HG03354 (cell line): ENCODE results near the gene RBMS1.

Experiments used
- ATAC-seq: cut with Tn5 transposase; IDR thresholded peaks from one replicate; pipeline ENCODE4 v1.9.1; 2021; ENCODE audit warnings: mild to moderate bottlenecking; ENCODE audit not compliant: unreplicated experiment, poor library complexity, severe bottlenecking

The RBMS1 gene

GRCh38 chr2:160474891-160475787, 18.5 kb downstream of the RBMS1 start:
- ATAC-seq: no peak

DNA sequence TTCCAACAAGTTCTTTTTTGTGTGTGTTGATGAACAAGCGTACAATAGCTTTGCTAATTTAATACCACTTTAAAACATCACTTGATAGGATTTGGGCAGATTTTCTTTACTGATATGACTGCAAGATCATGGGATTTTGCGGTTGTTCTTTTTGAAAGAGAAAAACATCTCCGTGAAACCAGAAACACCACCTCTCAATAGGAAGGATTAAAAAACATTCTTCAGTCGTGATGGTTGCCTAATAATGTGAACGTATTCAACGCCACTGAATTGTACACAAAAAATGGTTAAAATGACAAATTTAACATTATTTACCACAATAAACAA, 19.3 kb downstream of the RBMS1 start:
- ATAC-seq: no peak

DNA sequence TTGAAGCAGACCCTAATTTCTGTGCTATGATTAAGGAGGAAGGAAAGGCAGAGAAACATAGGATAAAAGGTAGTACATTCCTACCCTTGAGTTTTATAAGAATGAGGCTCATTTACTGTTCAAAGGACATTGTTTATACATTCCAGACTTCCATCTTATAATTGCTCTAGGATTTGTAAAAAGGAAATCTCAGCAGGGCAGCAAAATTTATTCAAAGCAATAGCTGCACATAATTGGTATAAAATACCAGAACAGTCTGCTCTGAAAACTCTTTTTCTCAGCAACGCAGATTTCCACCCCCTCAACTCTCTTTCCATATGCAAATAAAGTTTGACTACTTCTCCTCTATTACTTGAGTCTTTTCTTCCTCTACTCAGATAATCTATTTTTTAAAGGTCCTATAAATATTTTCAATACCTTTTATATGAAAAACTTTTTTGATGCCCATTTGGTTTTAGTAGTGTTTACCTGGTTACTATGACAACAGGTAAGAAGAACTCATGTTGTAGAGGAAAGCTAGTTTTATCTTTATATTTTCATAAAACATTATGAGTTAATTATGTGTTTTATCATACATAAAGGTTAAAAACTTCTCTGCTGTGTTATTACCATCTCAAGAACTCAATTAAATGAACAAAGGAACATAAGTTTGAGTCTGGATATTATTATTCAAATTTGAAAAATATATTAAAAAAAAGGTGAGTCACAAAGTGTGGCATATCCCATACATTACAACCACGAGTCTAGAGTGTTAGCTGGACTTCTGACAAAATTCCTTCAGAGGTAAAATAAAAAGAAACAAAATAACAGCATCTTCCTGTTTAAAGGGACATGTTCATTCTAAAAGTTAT, 19.9 kb downstream of the RBMS1 start:
- no peak for ATAC-seq

GRCh38 chr2:160472839-160473251, 20.8 kb downstream of the RBMS1 start:
- no peak for ATAC-seq

GRCh38 chr2:160471950-160472349, 21.7 kb downstream of the RBMS1 start:
- no peak for ATAC-seq

DNA sequence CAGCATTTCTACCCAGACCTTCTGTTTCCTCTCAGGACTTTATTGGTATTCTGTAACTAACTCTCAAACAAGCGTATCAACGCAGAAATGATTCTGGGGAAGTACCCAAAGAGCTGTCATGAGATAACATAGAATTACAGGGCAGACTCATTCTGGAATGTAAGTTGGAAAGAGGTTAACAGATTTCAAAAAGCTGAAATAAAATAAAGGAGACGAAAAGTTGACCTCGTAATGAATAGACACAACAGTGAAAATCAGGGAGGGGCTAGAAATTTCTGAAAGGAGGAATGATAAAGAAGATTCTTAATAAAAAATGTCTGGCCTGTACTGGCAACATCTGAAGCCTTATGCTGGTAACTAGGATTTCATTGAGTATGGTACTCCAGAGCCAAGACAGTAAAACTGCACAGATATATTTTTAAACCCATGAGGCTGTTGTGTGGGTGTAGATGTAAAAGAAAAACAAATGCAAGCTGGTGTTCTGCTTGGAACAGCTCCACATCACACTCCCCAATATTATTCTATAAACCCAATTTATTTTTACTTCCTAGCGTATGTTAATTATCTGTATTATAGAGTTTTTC, 23.9 kb downstream of the RBMS1 start:
- ATAC-seq: no peak

DNA sequence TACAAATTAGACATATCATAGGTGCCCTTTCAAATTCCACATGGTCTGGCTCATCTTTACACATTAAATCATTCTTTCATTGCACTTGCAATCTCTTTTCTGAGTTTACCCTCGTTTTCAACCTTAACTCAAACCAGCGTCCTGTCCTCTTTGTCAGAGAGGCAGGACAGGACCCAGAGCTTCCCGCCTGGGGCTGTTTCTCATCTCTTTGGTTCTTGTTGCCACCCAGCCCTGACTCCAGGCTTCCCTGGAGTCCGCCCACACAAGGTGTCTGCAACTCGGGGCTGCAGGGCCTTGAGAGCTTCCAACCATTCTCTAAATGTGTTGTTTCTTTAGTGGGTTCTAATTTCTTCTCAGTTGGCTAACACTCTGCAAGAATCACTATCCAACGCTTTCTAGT, 24.4 kb downstream of the RBMS1 start:
- ATAC-seq: no peak

- ATAC-seq: no peak
Observed at GRCh38 chr2:160467086-160467485, 26.5 kb downstream of the RBMS1 start.

DNA sequence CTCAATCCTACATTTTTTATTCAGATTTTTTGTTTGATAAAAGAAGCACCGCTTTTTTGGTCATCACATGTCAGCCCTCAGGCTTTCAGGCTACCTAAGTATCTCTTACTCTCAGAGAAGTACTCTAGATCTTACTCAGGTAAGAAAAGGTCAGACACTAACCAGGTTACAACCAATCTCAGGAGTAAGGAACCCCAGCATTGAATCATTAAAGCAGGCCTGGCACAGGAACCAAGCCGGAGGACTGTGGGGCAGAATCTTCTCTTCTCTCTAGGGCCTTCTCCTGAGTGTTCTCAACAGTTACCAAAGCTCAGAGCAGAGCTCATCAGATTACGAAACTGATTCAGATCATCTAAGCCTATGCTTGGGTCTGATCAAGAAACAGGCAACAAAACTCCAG, 28.2 kb downstream of the RBMS1 start:
- no peak for ATAC-seq

- no peak for ATAC-seq
Observed at GRCh38 chr2:160465002-160465401, 28.6 kb downstream of the RBMS1 start.

DNA sequence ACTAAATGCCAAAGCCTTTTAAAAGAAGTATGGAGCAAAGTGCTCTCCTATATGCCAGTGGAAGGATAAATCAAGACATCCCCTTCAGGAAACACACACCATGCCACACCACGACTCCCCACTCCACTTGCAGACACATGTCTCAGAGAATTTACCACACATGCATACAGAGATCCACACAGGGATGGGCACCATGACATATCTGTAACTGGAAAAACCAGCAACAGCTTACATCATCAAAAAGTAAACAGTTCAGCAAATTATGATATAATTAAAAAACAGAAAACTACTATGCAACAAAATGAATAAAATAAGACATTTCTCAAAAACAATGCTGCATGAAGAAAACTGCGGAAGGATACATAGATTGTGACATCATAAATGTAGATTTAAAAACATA, 29.6 kb downstream of the RBMS1 start:
- ATAC-seq: no peak

DNA sequence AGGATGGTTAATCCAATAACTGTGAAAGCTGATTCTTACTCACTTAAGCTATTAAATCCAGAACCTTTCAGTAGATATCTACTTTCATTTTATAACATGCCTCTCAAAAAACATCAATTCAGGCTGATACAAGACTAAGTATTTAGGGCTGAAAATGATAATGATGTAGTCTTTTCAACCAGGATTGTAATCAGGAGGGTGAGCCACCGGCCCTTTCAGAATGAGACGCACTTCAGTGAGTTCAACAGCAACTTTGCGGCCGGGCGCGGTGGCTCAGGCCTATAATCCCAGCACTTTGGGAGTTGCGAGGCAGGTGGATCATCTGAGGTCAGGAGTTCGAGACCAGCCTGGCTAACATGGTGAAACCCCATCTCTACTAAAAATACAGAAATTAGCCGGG, 30.4 kb downstream of the RBMS1 start:
- no peak for ATAC-seq

DNA sequence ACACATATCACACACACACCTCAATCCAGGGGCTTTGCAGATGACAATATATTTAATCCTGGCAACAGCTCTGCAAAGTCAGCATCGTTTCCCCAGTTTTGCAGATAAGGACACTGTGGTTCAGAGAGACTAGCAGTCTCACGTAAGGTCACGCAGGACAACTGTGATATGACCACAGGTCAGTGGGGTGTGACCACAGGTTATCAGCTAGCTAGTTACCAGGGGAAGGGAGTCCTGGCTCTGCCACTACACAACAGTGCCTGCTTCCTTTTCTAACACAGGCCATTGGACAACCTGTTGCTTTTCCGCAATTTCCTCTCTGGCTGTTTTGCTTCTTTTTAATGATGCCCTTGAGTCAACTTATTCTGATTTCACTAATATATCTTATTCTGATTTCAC, 33.3 kb downstream of the RBMS1 start:
- no peak for ATAC-seq

DNA sequence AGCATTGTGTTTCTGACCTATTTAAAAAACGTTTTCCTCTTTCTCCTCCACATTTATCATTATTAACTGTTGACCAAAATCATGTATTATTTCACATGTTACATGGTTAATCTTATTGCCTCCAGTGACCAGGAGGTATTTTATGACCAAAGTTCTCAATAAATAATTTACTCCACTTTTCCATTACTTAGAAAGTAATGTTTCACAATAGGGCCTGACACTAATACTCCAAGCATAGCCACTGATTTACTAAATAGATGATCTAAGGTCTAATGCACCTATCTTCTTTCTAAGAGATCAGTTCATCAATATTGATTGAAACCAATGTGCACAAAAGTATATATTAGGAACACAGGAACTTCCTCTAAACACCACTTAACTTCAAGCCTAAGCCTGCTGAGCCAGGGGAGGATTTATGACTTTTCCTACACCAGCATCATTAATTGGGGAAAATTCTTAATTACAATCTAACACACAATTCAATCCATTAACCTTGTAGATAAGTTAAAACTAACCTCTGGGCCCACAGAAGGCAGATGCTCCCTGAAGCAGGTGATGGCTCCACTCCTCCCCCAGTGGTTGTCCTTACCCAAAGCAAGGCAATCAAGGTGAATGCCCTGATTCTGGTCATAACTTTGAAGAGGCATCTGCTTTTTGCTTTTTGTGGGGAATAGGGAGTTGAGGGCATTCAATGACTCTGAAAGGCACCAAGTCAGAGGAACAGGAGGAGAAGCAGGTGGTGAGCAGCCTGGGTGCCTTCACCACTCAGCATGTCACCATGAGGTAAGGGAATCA, 33.9 kb downstream of the RBMS1 start:
- ATAC-seq: no peak

DNA sequence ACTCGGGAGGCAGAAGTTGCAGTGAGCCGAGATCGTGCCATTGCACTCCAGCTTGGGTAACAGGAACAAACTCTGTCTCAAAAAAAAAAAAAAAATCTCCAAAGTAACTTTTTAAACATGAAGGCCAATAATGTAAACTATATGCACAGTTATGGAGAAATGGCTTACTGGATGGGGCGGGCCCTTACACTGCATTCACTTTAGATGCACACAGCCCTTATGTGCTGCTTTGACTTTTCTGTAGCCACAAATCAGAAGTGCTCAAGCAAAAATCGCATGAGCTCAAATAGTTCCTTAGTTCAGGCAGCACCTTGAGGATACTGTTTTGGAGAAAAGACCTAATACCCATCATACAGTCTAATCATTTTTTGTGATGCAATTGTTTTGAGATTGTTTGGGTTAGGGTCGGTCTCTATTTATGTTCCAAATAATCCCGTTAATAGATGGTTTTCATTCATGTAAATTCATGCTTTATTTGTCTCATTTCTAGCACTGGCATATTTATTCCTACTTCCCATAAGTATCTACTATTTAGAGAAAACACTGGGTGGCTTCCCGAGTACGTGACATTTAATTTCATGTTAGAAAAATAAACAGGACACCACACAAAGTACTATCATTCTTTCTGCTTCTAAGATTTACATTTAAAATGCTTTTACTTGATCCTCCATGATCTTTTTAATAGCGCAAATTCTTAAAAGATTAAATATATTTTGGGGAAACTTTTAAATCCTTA, 34.7 kb downstream of the RBMS1 start:
- no peak for ATAC-seq

DNA sequence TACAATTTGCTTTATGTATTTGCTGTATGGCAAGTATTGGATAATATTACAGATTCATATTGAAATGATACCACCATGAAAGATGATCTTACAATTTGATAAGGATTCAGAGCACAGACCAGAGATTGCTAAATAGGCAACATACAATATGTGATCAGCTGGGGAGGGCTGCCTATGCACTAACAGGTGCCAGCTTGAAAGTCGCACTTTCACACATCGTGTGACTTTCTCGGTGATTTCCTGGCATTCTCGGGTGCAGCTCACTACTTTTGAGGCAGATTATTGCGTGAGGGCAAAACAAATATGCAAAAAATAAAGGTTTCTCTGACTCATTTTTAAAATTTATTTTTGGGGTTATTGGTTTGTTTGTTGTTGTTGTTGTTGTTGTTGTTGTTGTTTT, 36.0 kb downstream of the RBMS1 start:
- no peak for ATAC-seq

DNA sequence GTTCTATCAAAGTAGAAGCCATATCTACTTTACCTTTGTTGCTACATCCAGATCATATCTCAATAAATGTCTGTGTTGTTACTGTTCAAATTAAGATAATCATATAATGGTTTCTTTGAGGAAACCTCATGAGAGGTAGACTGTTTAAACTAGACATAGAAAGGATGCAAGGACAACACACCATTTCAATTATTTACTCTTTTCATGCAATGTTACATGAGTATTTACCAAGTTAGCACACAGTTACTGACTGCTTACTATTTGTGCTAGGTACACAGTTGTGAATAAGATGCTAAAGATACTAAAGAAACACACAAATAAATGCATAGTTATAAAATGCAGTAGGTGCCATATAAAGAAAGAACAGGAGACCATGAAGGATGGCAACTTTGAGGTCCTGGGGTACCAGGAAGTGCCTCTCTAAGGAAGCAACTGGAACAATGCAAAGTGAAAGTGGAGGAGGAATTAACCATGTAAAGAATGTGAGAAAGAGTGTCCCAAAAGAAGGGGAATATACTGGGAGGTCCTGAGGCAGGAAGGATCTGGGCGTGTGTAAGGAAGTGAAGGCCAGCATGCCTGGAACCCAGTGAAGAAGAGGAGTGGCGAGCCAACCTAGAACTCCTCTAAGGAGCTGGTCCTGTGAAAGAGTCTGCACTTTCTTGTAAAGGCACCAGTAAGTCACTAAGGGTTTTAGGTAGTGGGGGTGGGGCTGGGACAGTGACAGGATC, 39.4 kb downstream of the RBMS1 start:
- ATAC-seq: no peak

GRCh38 chr2:160453111-160453820, 40.3 kb downstream of the RBMS1 start:
- no peak for ATAC-seq
